H9 (cell line): Measurements from ENCODE around the gene KRT25. TPM values are rescaled to one million over a fixed set of nuclear protein-coding genes. Genes with fewer than 3 reads are reported as not detected.

Experiments used
- DNase-seq: peaks from one replicate; pipeline ENCODE4 v3.0.0-alpha.2; 2017
- H2AFZ ChIP-seq: one replicate; pipeline ENCODE4 v1.6.1; 2013; ENCODE audit warnings: mild to moderate bottlenecking, low read length, control low read depth, moderate library complexity
- H2AK5ac ChIP-seq: 2 replicates; pipeline ENCODE4 v1.6.1; 2013; ENCODE audit warnings: low read length, control low read depth, mixed read lengths; ENCODE audit not compliant: insufficient read length
- H2BK120ac ChIP-seq: one replicate; pipeline ENCODE4 v1.6.1; 2013; ENCODE audit warnings: low read depth, mild to moderate bottlenecking, low read length, control low read depth, inconsistent platforms; ENCODE audit not compliant: poor library complexity, severe bottlenecking
- H2BK12ac ChIP-seq: 2 replicates; pipeline ENCODE4 v1.6.1; 2013; ENCODE audit warnings: low read length, control low read depth, mixed read lengths, low read depth; ENCODE audit not compliant: insufficient read length
- H2BK15ac ChIP-seq: 2 replicates; pipeline ENCODE4 v1.6.1; 2013; ENCODE audit warnings: low read depth, low read length, control low read depth
- H2BK20ac ChIP-seq: one replicate; pipeline ENCODE4 v1.6.1; 2013; ENCODE audit warnings: low read depth, mild to moderate bottlenecking, low read length, control low read depth, inconsistent platforms; ENCODE audit not compliant: poor library complexity, severe bottlenecking
- H2BK5ac ChIP-seq: 2 replicates; pipeline ENCODE4 v1.6.1; 2013; ENCODE audit warnings: low read length, control low read depth, mixed read lengths; ENCODE audit not compliant: insufficient read length
- H3K14ac ChIP-seq: 2 replicates; pipeline ENCODE4 v1.6.1; 2013; ENCODE audit warnings: low read length, control low read depth; ENCODE audit not compliant: insufficient read depth
- H3K18ac ChIP-seq: 2 replicates; pipeline ENCODE4 v1.6.1; 2013; ENCODE audit warnings: low read depth, mild to moderate bottlenecking, mixed read lengths, low read length, control low read depth; ENCODE audit not compliant: insufficient read length
- H3K23ac ChIP-seq: 2 replicates; pipeline ENCODE4 v1.6.1; 2013; ENCODE audit warnings: low read length, control low read depth, mixed read lengths, low read depth; ENCODE audit not compliant: insufficient read length
- H3K23me2 ChIP-seq: 2 replicates; pipeline ENCODE4 v1.6.1; 2013; ENCODE audit warnings: low read depth, mild to moderate bottlenecking, mixed read lengths, low read length, control low read depth; ENCODE audit not compliant: insufficient read length, poor library complexity, severe bottlenecking
- H3K27ac ChIP-seq: 2 replicates; pipeline ENCODE4 v1.5.1; 2013; ENCODE audit warnings: low read length, control low read depth, mixed read lengths, low read depth; ENCODE audit not compliant: insufficient read length
- H3K27me3 ChIP-seq: 2 replicates; pipeline ENCODE4 v1.6.1; 2013; ENCODE audit warnings: low read length, control low read depth, inconsistent platforms; ENCODE audit not compliant: insufficient read depth
- H3K4ac ChIP-seq: 2 replicates; pipeline ENCODE4 v1.6.1; 2013; ENCODE audit warnings: low read depth, mild to moderate bottlenecking, control low read depth, inconsistent platforms, low read length, moderate library complexity
- H3K4me1 ChIP-seq: 2 replicates; pipeline ENCODE4 v1.6.1; 2013; ENCODE audit warnings: low read length, control low read depth, inconsistent platforms; ENCODE audit not compliant: insufficient read depth
- H3K4me2 ChIP-seq: 2 replicates; pipeline ENCODE4 v1.6.1; 2013; ENCODE audit warnings: low read length, control low read depth, mixed read lengths; ENCODE audit not compliant: insufficient read length, insufficient read depth
- H3K56ac ChIP-seq: 2 replicates; pipeline ENCODE4 v1.6.1; 2013; ENCODE audit warnings: low read depth, mild to moderate bottlenecking, mixed read lengths, low read length, control low read depth; ENCODE audit not compliant: insufficient read length
- H3K79me1 ChIP-seq: 2 replicates; pipeline ENCODE4 v1.6.1; 2013; ENCODE audit warnings: low read depth, mild to moderate bottlenecking, moderate library complexity, low read length, control low read depth, inconsistent platforms; ENCODE audit not compliant: insufficient read depth, poor library complexity, severe bottlenecking
- H3K79me2 ChIP-seq: 2 replicates; pipeline ENCODE4 v1.6.1; 2013; ENCODE audit warnings: low read length, control low read depth, inconsistent platforms; ENCODE audit not compliant: insufficient read depth
- H3K9ac ChIP-seq: 2 replicates; pipeline ENCODE4 v1.6.1; 2013; ENCODE audit warnings: low read length, control low read depth, mixed read lengths; ENCODE audit not compliant: insufficient read length; ENCODE audit errors: extremely low read depth
- H3K9me3 ChIP-seq: one replicate; pipeline ENCODE4 v1.6.1; 2013; ENCODE audit warnings: low read depth, low read length, inconsistent platforms; ENCODE audit not compliant: control insufficient read depth
- H3T11ph ChIP-seq: one replicate; pipeline ENCODE4 v1.6.1; 2013; ENCODE audit warnings: mild to moderate bottlenecking, low read length, control low read depth, inconsistent platforms
- H4K20me1 ChIP-seq: one replicate; pipeline ENCODE4 v1.6.1; 2013; ENCODE audit not compliant: control insufficient read depth, insufficient read length, insufficient read depth
- H4K5ac ChIP-seq: 2 replicates; pipeline ENCODE4 v1.6.1; 2013; ENCODE audit warnings: low read depth, mild to moderate bottlenecking, mixed read lengths, low read length, control low read depth; ENCODE audit not compliant: insufficient read length
- H4K8ac ChIP-seq: replicated peaks from 2 replicates; pipeline ENCODE4 v1.6.1; 2013; ENCODE audit warnings: low read length, control low read depth, mixed read lengths, low read depth; ENCODE audit not compliant: insufficient read length
- H4K91ac ChIP-seq: 2 replicates; pipeline ENCODE4 v1.6.1; 2013; ENCODE audit warnings: low read depth, mild to moderate bottlenecking, moderate library complexity, mixed read lengths, low read length, control low read depth; ENCODE audit not compliant: insufficient read length
- H3K27ac Mint-ChIP-seq, 3 experiments: 2 replicates in 2 of 3; 3 replicates in 1 of 3; pipeline ENCODE4 v1.8.0; 2020 to 2021; ENCODE audit warnings: mixed read lengths in 3 of 3, mild to moderate bottlenecking in 1 of 3, moderate library complexity in 1 of 3
- H3K27me3 Mint-ChIP-seq: 2 replicates; pipeline ENCODE4 v1.8.0; 2021; ENCODE audit warnings: low read depth, mild to moderate bottlenecking, moderate library complexity, mixed read lengths
- H3K36me3 Mint-ChIP-seq, 3 experiments: 2 replicates in 2 of 3; 3 replicates in 1 of 3; pipeline ENCODE4 v1.8.0; 2020 to 2021; ENCODE audit warnings: low read depth in 3 of 3, mixed read lengths in 3 of 3; ENCODE audit not compliant: insufficient read depth in 1 of 3
- H3K4me1 Mint-ChIP-seq, 2 experiments: 2 replicates each; pipeline ENCODE4 v1.8.0; 2020; ENCODE audit warnings: mixed read lengths in 2 of 2
- H3K4me3 Mint-ChIP-seq, 2 experiments: 2 replicates in 1 of 2; 3 replicates in 1 of 2; pipeline ENCODE4 v1.8.0; 2020 to 2021; ENCODE audit warnings: mild to moderate bottlenecking in 2 of 2, mixed read lengths in 2 of 2, moderate library complexity in 1 of 2
- H3K9me3 Mint-ChIP-seq, 2 experiments: 2 replicates in 1 of 2; 3 replicates in 1 of 2; pipeline ENCODE4 v1.8.0; 2020; ENCODE audit warnings: mild to moderate bottlenecking in 2 of 2, mixed read lengths in 2 of 2, moderate library complexity in 1 of 2
- CTCF ChIP-seq: fragments of 200-600 bp; sonication (generic); conservative IDR thresholded peaks from 3 replicates; pipeline ENCODE4 v1.8.0; 2021; ENCODE audit warnings: antibody characterized with exemption, mild to moderate bottlenecking
- WGBS: extraction: QIAGEN DNeasy Blood & Tissue Kit; methylation state at CpG from one replicate; pipeline ENCODE4 v1.1.7; 2013; ENCODE audit warnings: missing lambda C conversion rate, low lambda C conversion rate, mixed read lengths; ENCODE audit not compliant: insufficient read length; ENCODE audit errors: extremely low coverage; 5-methylcytosine and 5-hydroxymethylcytosine counted together
- total RNA-seq: library from RNA; stranded (reverse); gene quantifications from 2 replicates; pipeline ENCODE4 v1.2.1, GENCODE V29; 2021

Gene KRT25
- total RNA-seq, 1 experiment from 2014 or later = not detected

GRCh38 chr17:40763752-40764151 is 8.6 kb upstream of the KRT25 start:
- H3K23ac ChIP-seq = no peak overlapping the region
- no peak overlapping the region for H3K18ac ChIP-seq
- no peak overlapping the region for H2BK15ac ChIP-seq
- Mint-ChIP-seq H3K27me3 (peaks cover 19% of the 10 kb centered on the region), H3K4me1 (no peaks in the 10 kb centered on the region), H3K27ac (no peak overlapping the region), H3K4me3 (no peak overlapping the region), H3K9me3 (peaks cover 36 to 40% of the 10 kb centered on the region in 2 experiments), H3K36me3 (peaks cover 3 to 6% (median 5%) of the 10 kb centered on the region in 3 experiments; a peak in 4 of 7 replicates)
- no peak overlapping the region for H2BK5ac ChIP-seq
- H3K9ac ChIP-seq = no peak overlapping the region
- WGBS = no CpG with 5 or more reads among the region's 1 CpG
- H3K79me1 ChIP-seq = no peaks in the 10 kb centered on the region
- H3K9me3 ChIP-seq = peaks cover 4% of the 10 kb centered on the region
- H3K14ac ChIP-seq = no peak overlapping the region
- H3K23me2 ChIP-seq = no peaks in the 10 kb centered on the region
- H4K8ac ChIP-seq = no peak overlapping the region
- TF ChIP-seq CTCF = no peak
- no peak overlapping the region for H3T11ph ChIP-seq
- H4K5ac ChIP-seq = no peak overlapping the region
- H2AK5ac ChIP-seq = no peak overlapping the region
- H3K4me2 ChIP-seq = no peak overlapping the region
- H3K79me2 ChIP-seq = no peaks in the 10 kb centered on the region
- H3K56ac ChIP-seq = no peak overlapping the region
- H4K20me1 ChIP-seq = no peaks in the 10 kb centered on the region
- H2BK12ac ChIP-seq = no peak overlapping the region
- no peak overlapping the region for H2BK120ac ChIP-seq
- no peak for DNase-seq
- no peak overlapping the region for H3K27ac ChIP-seq
- no peak overlapping the region for H3K4ac ChIP-seq
- no peak overlapping the region for H2AFZ ChIP-seq
- H2BK20ac ChIP-seq = no peak overlapping the region
- no peak overlapping the region for H4K91ac ChIP-seq
- H3K4me1 ChIP-seq = no peaks in the 10 kb centered on the region
- H3K27me3 ChIP-seq = no peaks in the 10 kb centered on the region; the same call in 1 of the 2 replicates
